HT-29 (cell line): Measurements from ENCODE around the gene VPS39. TPM values are rescaled to one million over a fixed set of nuclear protein-coding genes. Genes with fewer than 3 reads are reported as not detected.

Experiments
- DNase-seq: peaks from one replicate; pipeline ENCODE4 v3.0.0-alpha.2; 2015; ENCODE audit warnings: low spot score
- total RNA-seq: library from RNA; depleted of rRNA; stranded (reverse); fragments of >200 nt; shearing (Covaris generic); gene quantifications from 2 replicates; pipeline ENCODE4 v1.2.3, GENCODE V29; 2014

VPS39 gene
- total RNA-seq, 1 experiment from 2014 or later, result 25.5 TPM

- no peak for DNase-seq
These were observed 49.2 kb downstream of the VPS39 start for GRCh38 chr15:42158941-42159340.

GRCh38 chr15:42157981-42158765 lies 49.9 kb downstream of the VPS39 start:
- no peak for DNase-seq

GRCh38 chr15:42157381-42157780 lies 50.7 kb downstream of the VPS39 start:
- no peak for DNase-seq

- peak; percentile 89 for DNase-seq
These were observed 51.7 kb downstream of the VPS39 start, which contains the start of gene PLA2G4F for GRCh38 chr15:42156243-42156922. Gene PLA2G4F (minus strand): TSS chr15:42156636. CDS start chr15:42156549, 87 bp downstream.

GRCh38 chr15:42155546-42156242 lies 52.4 kb downstream of the VPS39 start:
- peak; percentile 87 for DNase-seq

- no peak for DNase-seq
These were observed 53.1 kb downstream of the VPS39 start for GRCh38 chr15:42154956-42155355.

GRCh38 chr15:42154212-42154941 lies 53.7 kb downstream of the VPS39 start:
- DNase-seq, result no peak

- no peak for DNase-seq
These were observed 54.3 kb downstream of the VPS39 start for GRCh38 chr15:42153874-42154211.

- DNase-seq, result no peak
These were observed 55.0 kb downstream of the VPS39 start for GRCh38 chr15:42152921-42153698.

- no peak for DNase-seq
These were observed 55.7 kb downstream of the VPS39 start for GRCh38 chr15:42152196-42152920.

- no peak for DNase-seq
These were observed 56.4 kb downstream of the VPS39 start for GRCh38 chr15:42151736-42152135.

GRCh38 chr15:42151141-42151561 lies 57.0 kb downstream of the VPS39 start:
- DNase-seq, result no peak

- no peak for DNase-seq
These were observed 57.7 kb downstream of the VPS39 start for GRCh38 chr15:42150219-42150970.

- no peak for DNase-seq
These were observed 58.4 kb downstream of the VPS39 start for GRCh38 chr15:42149493-42150218.

- DNase-seq, result no peak
These were observed 59.2 kb downstream of the VPS39 start for GRCh38 chr15:42148808-42149492.

GRCh38 chr15:42147431-42147735 lies 60.7 kb downstream of the VPS39 start:
- no peak for DNase-seq

- DNase-seq, result no peak
These were observed 61.3 kb downstream of the VPS39 start for GRCh38 chr15:42146551-42147430.
